HG03060 (cell line): Measurements from ENCODE around the gene SLC1A7.

ENCODE experiments used
- ATAC-seq: cut with Tn5 transposase; IDR thresholded peaks from one replicate; pipeline ENCODE4 v1.9.1; 2021; ENCODE audit warnings: low read depth, moderate number of reproducible peaks; ENCODE audit not compliant: unreplicated experiment

SLC1A7 gene

GRCh38 chr1:53093451-53093754 lies 49.0 kb downstream of the SLC1A7 start:
- no peak for ATAC-seq

- ATAC-seq: no peak
Measured at GRCh38 chr1:53092659-53093450, 49.6 kb downstream of the SLC1A7 start.

- ATAC-seq: no peak
Measured at GRCh38 chr1:53091841-53092645, 50.4 kb downstream of the SLC1A7 start.

GRCh38 chr1:53090227-53091147 lies 52.0 kb downstream of the SLC1A7 start:
- no peak for ATAC-seq

- no peak for ATAC-seq
Measured at GRCh38 chr1:53089478-53090226, 52.8 kb downstream of the SLC1A7 start.

- no peak for ATAC-seq
Measured at GRCh38 chr1:53088616-53089300, 53.7 kb downstream of the SLC1A7 start.

- ATAC-seq: no peak
Measured at GRCh38 chr1:53087332-53088285, 54.8 kb downstream of the SLC1A7 start.

GRCh38 chr1:53086491-53087070 lies 55.9 kb downstream of the SLC1A7 start:
- no peak for ATAC-seq

GRCh38 chr1:53085405-53085804 lies 57.0 kb downstream of the SLC1A7 start:
- ATAC-seq: no peak

GRCh38 chr1:53084589-53084971 lies 57.9 kb downstream of the SLC1A7 start:
- no peak for ATAC-seq

GRCh38 chr1:53083636-53084588 lies 58.5 kb downstream of the SLC1A7 start:
- ATAC-seq: no peak

- no peak for ATAC-seq
Measured at GRCh38 chr1:53082826-53083455, 59.5 kb downstream of the SLC1A7 start.

GRCh38 chr1:53081384-53082066 lies 60.9 kb downstream of the SLC1A7 start:
- no peak for ATAC-seq

GRCh38 chr1:53080769-53081168 lies 61.7 kb downstream of the SLC1A7 start:
- no peak for ATAC-seq

GRCh38 chr1:53080041-53080440 lies 62.4 kb downstream of the SLC1A7 start:
- ATAC-seq: no peak

- no peak for ATAC-seq
Measured at GRCh38 chr1:53079251-53079650, 63.2 kb downstream of the SLC1A7 start.
